ENCODE results near the gene RPS2.
"Not testable (repeated sequence)": the region's sequence is repeated elsewhere in the genome, so short reads cannot be mapped to it uniquely, and the experiment has no call there.

RPS2 gene

GRCh38 chr16:1922357-1922756 lies 42.3 kb downstream of the RPS2 start:
- ATAC-seq (ENCODE audit: insufficient read depth, low read depth): no peak
- peaks cover 3% of the 10 kb centered on the region for H3K27me3 ChIP-seq (ENCODE audit: insufficient read depth, low read length, poor library complexity)

DNA sequence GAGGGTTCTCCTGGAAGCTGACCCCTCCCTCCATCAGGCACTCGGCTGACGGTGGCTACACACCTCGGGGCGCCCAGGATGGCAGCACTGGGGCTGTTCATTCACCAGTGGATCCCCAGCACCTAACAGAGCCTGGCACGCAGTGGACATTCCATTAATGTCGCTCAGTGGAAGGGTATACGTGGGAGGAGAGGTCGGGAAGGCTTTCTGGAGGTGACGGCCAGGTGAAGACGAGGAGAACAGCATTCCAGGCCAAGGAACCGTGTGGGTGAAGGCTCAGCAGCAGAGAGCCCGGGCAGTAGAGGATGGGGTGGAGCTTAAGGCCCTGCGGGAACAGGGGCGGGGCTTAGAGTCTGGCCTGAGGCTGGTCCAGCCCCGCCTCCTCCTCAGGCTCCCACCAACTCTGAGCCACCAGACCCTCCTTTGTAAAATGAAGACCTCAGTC lies 43.9 kb downstream of the RPS2 start:
- no peaks in the 10 kb centered on the region for H3K79me2 ChIP-seq (ENCODE audit: insufficient read depth, low read length)
- no peak for ATAC-seq (ENCODE audit: insufficient read depth, low read depth)
- H3K27ac ChIP-seq (ENCODE audit: low read length): no peak overlapping the region
- H3K36me3 ChIP-seq (ENCODE audit: insufficient read depth, low read length): no peaks in the 10 kb centered on the region
- H3K27me3 ChIP-seq (ENCODE audit: insufficient read depth, low read length, poor library complexity): peaks cover 3% of the 10 kb centered on the region
- no peak overlapping the region for H3K4me2 ChIP-seq (ENCODE audit: insufficient read depth, low read length)
- H3K9me3 ChIP-seq (ENCODE audit: insufficient read depth, low read length, severe bottlenecking): no peaks in the 10 kb centered on the region
- no peaks in the 10 kb centered on the region for H4K20me1 ChIP-seq (ENCODE audit: insufficient read depth, low read length)
- H3K4me3 ChIP-seq (ENCODE audit: low read depth in 1 of 2, low read length in 2 of 2): no peak overlapping the region
- DNase-seq: no peak
- no peaks in the 10 kb centered on the region for H3K4me1 ChIP-seq (ENCODE audit: insufficient read depth, low read length)
- no peak overlapping the region for H3K9ac ChIP-seq (ENCODE audit: low read depth, low read length)
- TF ChIP-seq CTCF (IDR thresholded peaks at IDR 0.05; ENCODE audit: borderline replicate concordance, extremely low read depth, low read length, poor library complexity, severe bottlenecking) (no peak), EZH2 (IDR thresholded peaks at IDR 0.05; ENCODE audit: borderline replicate concordance, low read depth, low read length, severe bottlenecking) (no peak)
- no peak overlapping the region for H2AFZ ChIP-seq (ENCODE audit: low read depth, low read length)

More at GRCh38 chr16:1922357-1922756, 42.3 kb downstream of the RPS2 start:
- Histone ChIP-seq H3K36me3 (ENCODE audit: insufficient read depth, low read length) (no peaks in the 10 kb centered on the region), H3K4me3 (ENCODE audit: low read depth in 1 of 2, low read length in 2 of 2) (no peak overlapping the region), H3K27ac (ENCODE audit: low read length) (no peak overlapping the region), H2AFZ (ENCODE audit: low read depth, low read length) (no peak overlapping the region), H3K4me1 (ENCODE audit: insufficient read depth, low read length) (no peaks in the 10 kb centered on the region), H3K9ac (ENCODE audit: low read depth, low read length) (no peak overlapping the region), H3K9me3 (ENCODE audit: insufficient read depth, low read length, severe bottlenecking) (no peaks in the 10 kb centered on the region), H3K79me2 (ENCODE audit: insufficient read depth, low read length) (no peaks in the 10 kb centered on the region), H3K4me2 (ENCODE audit: insufficient read depth, low read length) (no peak overlapping the region), H4K20me1 (ENCODE audit: insufficient read depth, low read length) (no peaks in the 10 kb centered on the region)
- DNase-seq: no peak
- TF ChIP-seq EZH2 (IDR thresholded peaks at IDR 0.05; ENCODE audit: borderline replicate concordance, low read depth, low read length, severe bottlenecking): no peak
- TF ChIP-seq CTCF (IDR thresholded peaks at IDR 0.05; ENCODE audit: borderline replicate concordance, extremely low read depth, low read length, poor library complexity, severe bottlenecking): no peak

GRCh38 chr16:1920122-1920521 lies 44.5 kb downstream of the RPS2 start:
- not testable (repeated sequence) for H2AFZ ChIP-seq (ENCODE audit: low read depth, low read length); H4K20me1 ChIP-seq (ENCODE audit: insufficient read depth, low read length); H3K36me3 ChIP-seq (ENCODE audit: insufficient read depth, low read length); H3K9me3 ChIP-seq (ENCODE audit: insufficient read depth, low read length, severe bottlenecking); H3K9ac ChIP-seq (ENCODE audit: low read depth, low read length); H3K4me3 ChIP-seq (ENCODE audit: low read depth in 1 of 2, low read length in 2 of 2); H3K4me2 ChIP-seq (ENCODE audit: insufficient read depth, low read length); DNase-seq; H3K79me2 ChIP-seq (ENCODE audit: insufficient read depth, low read length); H3K4me1 ChIP-seq (ENCODE audit: insufficient read depth, low read length); H3K27ac ChIP-seq (ENCODE audit: low read length); H3K27me3 ChIP-seq (ENCODE audit: insufficient read depth, low read length, poor library complexity); ATAC-seq (ENCODE audit: insufficient read depth, low read depth)

- H3K27ac ChIP-seq (ENCODE audit: low read length): no peak overlapping the region
- H3K9me3 ChIP-seq (ENCODE audit: insufficient read depth, low read length, severe bottlenecking): no peaks in the 10 kb centered on the region
- H3K36me3 ChIP-seq (ENCODE audit: insufficient read depth, low read length): no peaks in the 10 kb centered on the region
- H2AFZ ChIP-seq (ENCODE audit: low read depth, low read length): no peak overlapping the region
- no peak overlapping the region for H3K9ac ChIP-seq (ENCODE audit: low read depth, low read length)
- no peak for ATAC-seq (ENCODE audit: insufficient read depth, low read depth)
- no peak overlapping the region for H3K4me3 ChIP-seq (ENCODE audit: low read depth in 1 of 2, low read length in 2 of 2)
- H3K27me3 ChIP-seq (ENCODE audit: insufficient read depth, low read length, poor library complexity): peaks cover 3% of the 10 kb centered on the region
- no peaks in the 10 kb centered on the region for H3K4me1 ChIP-seq (ENCODE audit: insufficient read depth, low read length)
- no peaks in the 10 kb centered on the region for H3K79me2 ChIP-seq (ENCODE audit: insufficient read depth, low read length)
- no peaks in the 10 kb centered on the region for H4K20me1 ChIP-seq (ENCODE audit: insufficient read depth, low read length)
- TF ChIP-seq CTCF (IDR thresholded peaks at IDR 0.05; ENCODE audit: borderline replicate concordance, extremely low read depth, low read length, poor library complexity, severe bottlenecking) (no peak), EZH2 (IDR thresholded peaks at IDR 0.05; ENCODE audit: borderline replicate concordance, low read depth, low read length, severe bottlenecking) (no peak)
- H3K4me2 ChIP-seq (ENCODE audit: insufficient read depth, low read length): no peak overlapping the region
- DNase-seq: no peak
These were observed 45.2 kb downstream of the RPS2 start for GRCh38 chr16:1919327-1919998.
